DMS153 treated with DMSO at 0.1 percent for 48 hours (cell line): ENCODE measurements around the gene JMJD8.

Source experiments
- DNase-seq: peaks from one replicate; lab custom pipeline; 2025; ENCODE audit not compliant: unreplicated experiment; lab: John Stamatoyannopoulos, UW

The JMJD8 gene

GRCh38 chr16:710500-711075, 26.5 kb upstream of the JMJD8 start:
- no peak for DNase-seq

GRCh38 chr16:709566-710499, 25.7 kb upstream of the JMJD8 start:
- peak; percentile 72 for DNase-seq

- DNase-seq: no peak
Measured at GRCh38 chr16:708959-709358, 24.8 kb upstream of the JMJD8 start.

DNA sequence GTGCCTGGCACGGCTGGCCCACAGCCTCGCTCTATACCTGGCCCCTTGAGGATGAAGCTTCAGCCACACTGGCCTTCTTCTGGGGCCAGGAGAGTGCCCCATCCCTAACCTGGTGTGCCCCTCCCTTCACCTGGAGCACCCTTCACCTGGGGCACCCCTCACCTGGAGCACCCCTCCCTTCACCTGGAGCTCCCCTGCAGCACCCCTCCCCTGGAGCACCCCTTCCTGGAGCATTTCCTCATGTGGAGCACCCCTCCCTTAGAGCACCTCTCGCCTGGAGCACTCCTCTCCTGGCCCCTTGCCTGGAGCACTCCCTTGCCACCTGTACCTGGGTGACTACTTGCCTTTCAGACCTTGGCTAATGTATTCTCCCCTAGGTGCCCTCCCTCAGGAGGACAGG, 23.9 kb upstream of the JMJD8 start:
- DNase-seq: no peak

DNA sequence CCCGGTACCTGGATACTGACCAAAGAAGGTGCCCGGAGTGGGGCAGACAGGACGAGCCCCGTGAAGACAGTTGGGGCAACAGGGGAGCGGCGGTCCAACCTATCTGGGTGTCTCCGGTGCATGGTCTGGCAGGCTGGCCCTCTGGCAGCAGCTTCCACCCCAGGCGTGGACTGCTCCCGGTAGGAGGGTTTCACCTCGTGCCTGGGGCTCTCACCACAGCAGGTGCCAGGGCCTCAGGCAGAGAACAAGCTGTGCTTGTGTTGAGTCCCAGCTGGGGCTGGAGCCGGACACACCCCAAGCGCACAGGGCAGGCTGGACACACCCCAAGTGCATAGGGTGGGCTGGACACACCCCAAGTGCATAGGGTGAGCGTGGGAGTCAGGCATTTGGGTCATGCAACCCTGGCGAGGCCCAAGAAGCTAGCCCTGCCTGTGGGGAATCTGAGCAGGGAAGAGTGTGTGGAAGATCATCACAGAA, 23.0 kb upstream of the JMJD8 start:
- no peak for DNase-seq

DNA sequence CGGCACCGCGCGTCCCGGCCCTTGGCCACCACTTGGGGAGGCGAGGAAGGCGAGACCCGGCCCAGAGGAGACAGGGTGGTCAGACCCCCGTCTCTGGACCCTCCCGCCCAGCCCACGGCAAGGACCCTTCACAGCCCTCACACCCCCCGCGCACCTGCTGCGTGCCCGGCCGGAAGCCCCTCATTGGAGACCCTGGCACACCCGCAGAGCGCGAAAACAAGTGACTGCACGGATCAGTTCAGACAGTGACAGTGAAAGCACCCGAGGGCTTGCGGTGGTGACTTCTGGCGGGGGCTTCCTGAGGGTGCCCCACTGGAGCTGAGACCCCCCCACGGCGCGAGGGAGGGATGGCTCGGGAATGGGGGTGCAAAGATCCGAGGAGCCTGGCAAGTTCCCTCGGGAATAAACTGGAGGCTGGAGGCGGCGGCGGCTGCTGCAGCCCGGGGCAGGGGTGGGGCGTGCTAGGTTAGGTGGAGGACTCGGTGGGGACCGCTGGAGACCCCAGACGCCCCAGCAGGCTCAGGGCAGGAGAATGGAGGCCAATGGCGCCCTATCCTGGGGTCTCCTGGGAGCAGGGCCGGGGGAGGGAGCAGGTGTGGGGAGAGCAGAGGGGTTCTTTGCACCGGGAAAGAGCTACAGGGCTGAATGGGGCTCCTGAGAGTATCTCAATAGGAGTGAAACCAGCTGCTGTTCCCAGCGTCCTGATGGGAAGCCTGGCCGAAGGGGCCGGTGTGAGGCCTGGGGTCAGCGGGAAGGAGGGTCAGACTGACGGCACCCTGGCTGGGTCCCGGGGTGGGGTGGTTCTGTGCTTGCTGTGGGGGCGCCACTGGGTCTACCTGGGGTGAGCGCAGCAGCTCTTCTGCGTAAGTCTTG, 22.3 kb upstream of the JMJD8 start:
- no peak for DNase-seq

DNA sequence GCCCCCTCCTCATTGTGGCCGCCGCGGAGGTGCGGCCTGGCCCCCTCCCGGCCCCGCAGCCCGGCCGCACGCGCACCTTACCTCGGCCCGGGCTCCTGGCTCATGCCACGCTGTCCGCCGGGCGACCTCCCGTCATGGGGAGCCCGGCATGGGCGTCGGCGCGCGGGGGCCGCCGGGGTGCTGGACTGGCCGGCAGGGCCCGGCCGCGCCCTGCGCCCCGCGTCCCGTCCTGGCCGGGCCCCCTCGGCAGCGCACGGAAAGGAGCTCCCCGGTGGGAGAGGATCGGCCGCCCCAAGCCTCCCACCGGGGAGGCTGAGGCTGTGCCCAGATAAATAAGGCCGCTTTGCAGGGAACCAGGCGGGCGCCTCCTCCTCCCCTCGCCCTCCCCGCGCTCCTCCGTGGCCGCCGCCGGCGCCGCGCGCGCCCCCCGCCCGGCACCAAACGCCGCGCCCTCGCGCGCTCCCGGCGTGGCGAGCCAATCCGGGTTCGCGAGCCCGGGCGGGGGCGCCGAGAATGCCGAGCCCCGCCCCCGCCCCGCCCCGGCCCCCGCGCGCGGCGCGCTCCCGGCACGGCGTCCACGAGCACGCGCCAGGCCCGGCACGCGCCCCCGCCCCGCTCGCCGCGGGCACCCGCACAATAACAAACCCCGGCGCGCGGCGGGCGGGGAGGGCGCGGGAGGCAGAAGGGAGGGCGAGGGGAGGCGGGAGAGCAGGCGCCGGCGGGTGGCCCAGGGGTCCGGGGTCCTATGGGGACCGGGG, 21.5 kb upstream of the JMJD8 start, which contains the start of gene FBXL16:
Gene FBXL16 (minus strand): TSS at position 371 of the 758 bp plus-strand sequence. CDS start 8,396 bp downstream, outside the sequence.
- DNase-seq: no peak

DNA sequence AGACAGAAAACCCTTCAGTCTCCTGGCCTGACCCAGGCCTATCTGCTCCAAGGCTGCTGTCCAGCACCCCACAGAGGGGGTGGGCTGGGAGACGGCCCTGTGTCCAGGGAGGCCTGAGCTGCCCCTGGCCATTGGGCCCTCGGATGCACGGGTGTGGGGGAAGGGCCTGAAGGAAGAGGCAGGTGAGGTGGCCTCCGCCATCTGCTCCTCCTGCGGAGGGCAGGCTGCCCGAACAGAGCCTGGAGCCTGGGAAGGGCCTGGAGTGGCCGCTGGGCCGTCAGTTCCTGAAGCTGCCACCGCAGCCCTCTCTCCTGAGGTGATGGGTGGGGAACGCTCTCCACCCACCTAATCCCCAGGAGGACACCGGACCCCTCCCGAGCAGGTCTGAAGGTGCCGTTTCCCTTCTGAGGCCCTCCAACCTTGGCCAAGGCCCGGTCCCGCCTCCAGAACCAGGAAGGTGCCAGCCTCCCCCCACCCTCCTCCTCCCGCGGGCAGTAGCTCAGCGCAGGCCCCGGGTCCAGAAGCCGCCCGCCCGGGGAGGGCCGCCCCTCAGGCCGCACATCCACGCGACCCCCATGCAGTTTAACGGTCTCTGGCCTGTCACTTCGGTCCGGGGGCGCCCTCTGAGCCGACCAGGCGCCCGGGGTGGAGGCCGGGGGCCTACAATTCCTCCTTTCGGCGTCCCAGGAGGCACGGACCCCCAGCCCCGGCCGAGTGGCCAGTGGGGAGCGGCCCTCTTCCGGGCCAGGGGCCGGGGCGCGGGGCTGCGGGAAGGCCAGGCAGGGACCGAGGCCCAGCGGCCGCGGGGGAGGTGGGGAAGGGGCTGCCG, 20.6 kb upstream of the JMJD8 start:
- DNase-seq: no peak

GRCh38 chr16:704047-704446, 19.9 kb upstream of the JMJD8 start:
- DNase-seq: no peak

DNA sequence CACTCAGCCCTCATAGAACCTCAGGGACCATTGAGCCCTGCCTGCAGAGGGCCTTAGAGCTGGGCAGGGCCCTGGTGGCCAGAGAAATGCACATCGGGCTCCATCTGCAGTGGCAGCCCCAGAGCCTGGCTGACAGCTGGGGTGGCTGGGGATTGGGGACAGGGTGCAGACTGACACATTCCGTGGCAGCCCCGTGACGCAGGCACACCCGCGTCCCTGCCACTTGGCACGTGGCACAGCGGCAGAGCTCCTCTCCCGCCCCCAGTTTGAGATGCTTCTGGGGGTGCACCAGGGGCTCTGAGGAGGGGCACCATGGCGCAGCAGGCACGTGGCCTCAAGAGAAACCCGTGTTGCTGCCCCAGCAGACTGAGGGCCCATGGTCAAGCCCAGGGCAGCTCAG, 19.3 kb upstream of the JMJD8 start:
- DNase-seq: no peak

- DNase-seq: no peak
Measured at GRCh38 chr16:702341-702740, 18.2 kb upstream of the JMJD8 start.

- DNase-seq: no peak
Measured at GRCh38 chr16:700684-701584, 16.8 kb upstream of the JMJD8 start.

- no peak for DNase-seq
Measured at GRCh38 chr16:698911-699671, 15.0 kb upstream of the JMJD8 start.

DNA sequence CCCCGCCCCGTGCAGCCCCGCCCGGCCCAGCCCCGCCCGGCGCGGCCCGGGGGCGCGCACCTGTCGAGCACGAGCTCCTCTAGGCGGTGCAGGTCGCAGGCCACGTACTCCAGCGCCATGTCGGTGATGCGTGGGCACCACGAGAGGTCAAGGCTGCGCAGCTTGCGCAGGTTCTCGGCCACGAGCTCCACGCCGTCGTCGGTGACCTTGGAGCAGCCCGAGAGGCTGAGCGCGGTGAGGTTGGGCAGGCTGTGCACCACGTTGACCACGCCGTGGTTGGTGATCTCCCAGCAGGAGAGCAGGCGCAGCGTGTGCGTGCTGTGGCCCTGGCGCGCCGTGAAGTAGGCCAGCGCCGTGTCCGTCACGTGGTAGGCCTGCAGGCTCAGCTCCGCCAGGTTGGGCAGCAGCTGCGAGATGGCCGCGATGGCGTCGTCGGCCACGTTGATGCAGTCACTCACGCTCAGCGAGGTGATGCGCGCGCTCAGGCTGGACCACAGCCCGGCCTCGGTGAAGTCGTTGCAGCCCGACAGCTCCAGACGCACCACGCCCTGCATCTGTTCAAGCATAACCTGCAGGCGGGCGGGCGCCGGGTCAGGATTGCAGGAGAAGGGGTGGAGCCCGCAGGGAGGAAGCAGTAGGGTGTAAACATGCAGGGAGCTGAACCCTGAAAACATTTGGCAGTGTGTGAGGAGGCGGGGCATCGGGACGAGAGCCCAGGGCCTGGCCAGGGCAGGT, 11.4 kb upstream of the JMJD8 start:
- DNase-seq: peak; percentile 94

GRCh38 chr16:694863-695354, 10.8 kb upstream of the JMJD8 start:
- no peak for DNase-seq

DNA sequence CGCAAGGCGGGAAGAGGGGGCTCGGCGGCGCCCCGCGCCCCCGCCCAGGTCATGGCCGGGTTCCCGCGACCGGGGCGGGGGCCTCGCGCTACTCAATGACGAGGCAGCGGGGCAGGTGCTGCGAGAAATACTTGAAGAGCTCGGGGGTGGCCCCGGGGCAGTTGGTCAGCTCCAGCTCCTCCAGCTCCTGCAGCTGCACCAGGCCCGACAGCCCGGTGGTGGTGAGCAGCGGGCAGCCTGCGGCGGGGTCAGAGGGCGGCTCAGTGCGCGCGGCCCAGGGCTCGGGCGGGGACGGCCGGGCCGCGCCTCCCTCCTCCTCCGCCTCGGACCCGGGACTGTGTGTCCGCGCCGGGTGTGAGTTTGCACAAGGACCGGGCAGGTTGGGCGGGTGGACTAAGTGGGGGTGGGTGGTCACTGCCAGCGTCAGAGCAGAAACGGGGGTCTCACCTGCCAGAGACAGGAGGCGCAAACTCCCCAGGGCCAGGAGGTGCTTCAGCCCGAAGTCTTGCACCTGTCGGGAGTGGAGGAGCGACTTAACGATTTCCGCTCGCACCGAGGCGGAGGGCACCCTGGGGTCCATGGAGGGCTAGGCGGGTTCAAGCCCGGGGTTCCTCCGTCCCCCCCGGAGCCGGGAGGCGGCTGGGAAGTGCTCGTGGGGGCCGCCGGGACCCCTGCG, 10.2 kb upstream of the JMJD8 start:
- DNase-seq: no peak

- DNase-seq: no peak
Measured at GRCh38 chr16:693766-694165, 9.6 kb upstream of the JMJD8 start.
